ENCODE results near the gene LGALS13.

DNA sequence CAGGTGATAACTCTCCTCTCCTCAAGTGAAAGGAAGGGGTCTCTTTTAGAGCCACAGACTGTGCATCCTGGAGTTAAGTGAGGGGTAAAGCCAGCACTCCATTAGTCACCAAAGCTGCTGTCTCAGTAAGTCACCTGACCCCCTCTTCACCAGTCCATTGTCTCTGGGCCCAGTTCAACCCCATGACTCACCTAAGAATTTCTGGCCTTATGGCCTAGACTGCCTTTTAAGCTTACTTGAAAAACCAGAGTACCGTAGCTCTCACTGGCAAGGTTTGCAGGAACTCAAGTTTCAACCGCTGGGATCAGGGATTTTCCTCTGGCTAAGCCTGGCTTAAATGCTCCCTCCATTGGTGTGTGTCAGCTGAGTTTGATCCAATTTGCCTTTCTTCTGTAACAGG is 38.9 kb upstream of the LGALS13 start:
- TF ChIP-seq, protein P1, sequence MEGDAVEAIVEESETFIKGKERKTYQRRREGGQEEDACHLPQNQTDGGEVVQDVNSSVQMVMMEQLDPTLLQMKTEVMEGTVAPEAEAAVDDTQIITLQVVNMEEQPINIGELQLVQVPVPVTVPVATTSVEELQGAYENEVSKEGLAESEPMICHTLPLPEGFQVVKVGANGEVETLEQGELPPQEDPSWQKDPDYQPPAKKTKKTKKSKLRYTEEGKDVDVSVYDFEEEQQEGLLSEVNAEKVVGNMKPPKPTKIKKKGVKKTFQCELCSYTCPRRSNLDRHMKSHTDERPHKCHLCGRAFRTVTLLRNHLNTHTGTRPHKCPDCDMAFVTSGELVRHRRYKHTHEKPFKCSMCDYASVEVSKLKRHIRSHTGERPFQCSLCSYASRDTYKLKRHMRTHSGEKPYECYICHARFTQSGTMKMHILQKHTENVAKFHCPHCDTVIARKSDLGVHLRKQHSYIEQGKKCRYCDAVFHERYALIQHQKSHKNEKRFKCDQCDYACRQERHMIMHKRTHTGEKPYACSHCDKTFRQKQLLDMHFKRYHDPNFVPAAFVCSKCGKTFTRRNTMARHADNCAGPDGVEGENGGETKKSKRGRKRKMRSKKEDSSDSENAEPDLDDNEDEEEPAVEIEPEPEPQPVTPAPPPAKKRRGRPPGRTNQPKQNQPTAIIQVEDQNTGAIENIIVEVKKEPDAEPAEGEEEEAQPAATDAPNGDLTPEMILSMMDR (IDR thresholded peaks at IDR 0.05), result no peak
- TF ChIP-seq POLR2A (IDR thresholded peaks at IDR 0.05), result no peak
